Measurements from ENCODE around the gene CARD11.

- no peak for TF ChIP-seq CTCF (IDR thresholded peaks at IDR 0.05)
- peak; percentile 47 for TF ChIP-seq POLR2A (IDR thresholded peaks at IDR 0.05; ENCODE audit: low read depth)
- TF ChIP-seq EP300 (IDR thresholded peaks at IDR 0.05): no peak
Observed at GRCh38 chr7:2863461-2864066, 180.1 kb downstream of the CARD11 start.

Data from esophagus muscularis mucosa (tissue), 4 donors.